Measurements from ENCODE around the gene FHIT.

FHIT gene

DNA sequence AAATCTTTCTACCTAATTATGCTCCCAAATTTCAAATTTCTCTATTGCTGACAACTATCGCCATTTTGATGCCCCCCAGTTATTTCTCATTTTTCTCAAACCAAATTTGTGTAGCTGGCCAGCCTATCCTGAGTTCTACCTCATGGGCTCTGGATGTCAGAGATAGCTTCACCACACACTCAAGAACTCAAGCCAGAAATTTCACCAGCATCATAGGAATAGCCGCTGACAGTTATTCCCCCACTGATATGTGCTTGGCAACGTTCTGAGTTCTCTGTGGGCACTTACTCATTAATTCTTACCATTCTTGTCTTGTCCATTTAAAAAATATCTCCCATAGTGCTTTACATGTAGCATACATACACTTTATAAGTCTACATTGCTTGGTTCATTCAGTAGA is 264.7 kb downstream of the FHIT start:
- DNase-seq: no peak

DNA sequence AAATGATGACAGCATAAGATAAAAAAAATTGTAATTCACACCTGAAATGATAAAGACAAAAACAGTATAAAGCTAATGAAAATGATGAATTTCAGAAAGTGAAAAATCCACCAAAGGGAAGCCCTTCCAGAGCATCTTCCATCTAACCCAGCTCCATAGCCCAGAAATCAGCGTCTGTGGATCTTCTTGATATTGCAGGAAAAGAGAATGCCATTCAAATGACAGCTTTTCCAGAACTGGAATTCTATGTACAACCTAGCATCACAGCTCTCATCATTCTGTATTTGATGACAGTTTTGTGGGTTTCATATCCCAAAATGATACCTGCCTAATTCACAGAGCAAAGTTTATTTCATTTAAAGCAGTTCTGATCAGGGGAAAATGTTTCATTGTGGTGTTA is 267.3 kb downstream of the FHIT start:
- DNase-seq: no peak

DNA sequence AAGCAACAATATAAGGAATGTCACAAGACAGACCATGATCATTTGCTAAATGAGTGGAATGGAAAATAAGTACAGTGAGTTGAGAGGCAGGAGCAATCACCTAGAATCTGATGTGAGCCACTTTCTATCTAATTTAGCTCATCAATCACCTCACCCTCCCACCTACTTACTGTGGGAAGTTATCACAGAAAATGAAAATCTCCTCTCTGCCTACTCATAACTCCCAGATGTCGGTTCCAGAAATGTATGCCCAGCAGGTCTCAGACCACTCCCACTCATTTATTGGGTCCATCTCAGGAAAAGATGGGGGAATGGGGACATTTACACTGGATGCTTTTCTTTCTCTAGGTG is 270.9 kb downstream of the FHIT start:
- no peak for DNase-seq

DNA sequence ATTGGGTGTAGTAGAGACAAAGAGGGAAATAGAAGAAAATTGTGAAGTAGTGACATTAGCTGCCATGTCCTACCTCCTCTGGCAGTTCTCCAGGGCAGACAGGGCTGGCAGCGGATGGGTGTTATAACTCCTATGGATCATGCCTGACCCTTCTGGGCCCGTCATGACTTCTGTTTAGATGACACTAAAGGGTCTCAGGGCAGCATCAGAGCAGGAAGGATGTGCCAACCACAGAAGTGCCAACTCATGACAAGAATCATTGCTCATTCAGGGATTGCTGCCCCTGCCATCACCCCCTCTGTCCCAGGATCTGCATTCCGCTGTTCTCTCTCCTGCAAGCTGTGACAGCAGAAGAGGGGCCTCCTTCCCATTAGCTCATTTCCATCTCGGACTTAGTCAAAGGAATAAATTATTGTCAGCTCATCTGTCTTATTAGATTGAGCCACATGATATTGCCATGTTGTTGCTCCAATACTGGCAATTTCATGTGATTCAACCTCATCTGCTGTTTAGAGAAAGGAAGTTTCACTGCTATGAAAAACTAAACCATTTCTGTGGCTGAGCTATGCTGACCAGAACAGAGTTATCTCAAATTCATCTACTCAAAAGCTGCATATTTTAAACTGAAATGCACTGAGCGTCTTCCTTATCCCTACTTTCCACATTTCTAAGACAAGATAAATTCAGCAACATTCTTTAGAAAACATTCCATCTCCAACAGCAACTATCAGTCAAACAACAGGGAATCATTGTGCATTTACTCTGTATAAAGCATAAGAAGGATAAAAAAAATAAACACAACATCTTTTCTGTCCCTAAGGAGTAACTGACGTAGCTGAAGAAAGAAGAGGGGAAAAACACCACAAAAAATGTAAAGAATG is 271.6 kb downstream of the FHIT start:
- DNase-seq: peak; percentile 90

DNA sequence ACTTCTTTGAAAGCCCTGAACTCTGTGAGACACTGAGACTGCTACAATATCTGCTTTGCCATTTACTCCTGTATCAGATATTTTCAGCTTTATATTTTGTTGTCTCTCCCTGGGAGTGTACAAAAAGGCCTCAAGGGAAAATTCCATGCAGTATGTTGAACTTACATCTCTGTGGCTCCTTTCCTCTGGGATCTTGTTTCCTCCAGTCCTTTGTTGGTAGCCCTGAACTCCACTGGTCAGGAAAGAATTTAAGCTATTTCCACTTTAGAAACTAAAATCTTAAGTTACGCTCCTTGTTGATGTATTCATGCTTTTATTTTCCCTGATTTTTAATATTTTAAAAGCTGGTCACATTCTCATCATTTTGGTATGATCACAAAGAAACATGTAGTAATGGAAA is 277.9 kb downstream of the FHIT start:
- peak; percentile 54 for DNase-seq

DNA sequence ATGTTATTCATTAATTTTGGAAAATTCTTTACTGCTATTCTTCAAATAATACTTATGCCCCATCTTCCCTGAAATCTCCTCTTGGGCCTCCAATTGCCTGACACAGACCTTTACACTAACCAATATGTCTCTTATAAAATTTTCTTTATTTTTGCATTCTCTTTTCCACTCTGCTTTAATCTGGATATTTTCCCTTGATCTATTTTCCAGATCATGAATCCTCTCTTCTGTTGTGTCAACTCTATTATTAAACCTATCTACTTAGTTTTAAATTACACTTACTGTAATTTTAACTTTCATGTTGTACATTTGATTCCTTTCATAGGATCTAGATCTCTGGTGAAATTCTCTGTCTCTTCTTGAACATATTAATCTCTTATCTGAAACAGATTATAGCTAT is 278.7 kb downstream of the FHIT start:
- DNase-seq: no peak

DNA sequence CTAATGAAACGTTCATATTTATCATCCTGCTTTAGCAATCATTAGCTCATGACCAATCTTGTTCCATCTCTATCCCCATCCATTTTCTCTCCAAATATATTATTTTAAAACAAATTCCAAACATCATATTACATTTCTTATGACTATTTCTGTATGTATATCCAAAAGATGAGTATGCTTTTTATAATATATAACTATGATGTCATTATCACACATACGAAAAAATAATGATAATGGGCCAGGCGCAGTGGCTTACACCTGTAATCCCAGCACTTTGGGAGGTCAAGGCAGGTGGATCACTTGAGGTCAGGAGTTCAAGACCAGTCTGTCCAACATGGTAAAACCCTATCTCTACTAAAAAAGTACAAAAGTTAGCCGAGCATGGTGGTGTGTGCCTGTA is 280.4 kb downstream of the FHIT start:
- no peak for DNase-seq

DNA sequence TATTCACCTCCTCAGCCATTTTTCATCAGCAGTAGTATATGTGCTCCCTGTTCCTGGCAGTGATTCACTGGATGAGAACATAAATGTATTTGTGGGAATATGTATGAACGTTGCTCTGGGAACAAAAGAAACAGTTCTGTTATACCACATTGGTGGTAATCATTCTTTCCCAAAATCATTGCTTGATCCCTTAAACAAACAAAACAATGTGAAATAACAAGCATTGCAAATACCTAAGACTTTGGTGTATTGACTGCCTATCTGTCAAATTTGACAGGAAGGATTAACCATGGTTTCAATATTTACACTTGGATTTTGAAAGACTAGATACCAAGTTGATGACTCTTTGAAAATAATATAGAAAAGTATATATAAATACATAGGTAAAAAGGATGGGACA is 284.1 kb downstream of the FHIT start:
- no peak for DNase-seq

DNA sequence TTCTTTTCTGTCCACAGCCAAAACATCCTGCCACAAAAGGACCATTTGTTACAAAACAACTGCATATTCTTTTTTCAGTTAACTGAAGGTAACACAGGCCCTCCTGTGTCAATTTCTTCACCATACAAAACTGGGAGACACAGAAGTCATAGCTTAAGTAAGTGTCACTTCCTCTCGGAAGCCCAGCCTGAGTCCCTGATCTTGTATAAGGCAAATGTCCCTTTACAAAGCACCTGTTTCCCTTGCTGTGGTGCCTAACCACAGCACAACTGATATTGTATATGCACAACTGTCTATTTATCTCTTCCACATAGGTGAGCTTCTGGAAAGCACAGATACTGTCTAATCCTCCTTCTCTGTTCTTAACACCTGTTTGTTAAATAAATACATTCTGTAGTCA is 293.7 kb downstream of the FHIT start:
- DNase-seq: no peak

DNA sequence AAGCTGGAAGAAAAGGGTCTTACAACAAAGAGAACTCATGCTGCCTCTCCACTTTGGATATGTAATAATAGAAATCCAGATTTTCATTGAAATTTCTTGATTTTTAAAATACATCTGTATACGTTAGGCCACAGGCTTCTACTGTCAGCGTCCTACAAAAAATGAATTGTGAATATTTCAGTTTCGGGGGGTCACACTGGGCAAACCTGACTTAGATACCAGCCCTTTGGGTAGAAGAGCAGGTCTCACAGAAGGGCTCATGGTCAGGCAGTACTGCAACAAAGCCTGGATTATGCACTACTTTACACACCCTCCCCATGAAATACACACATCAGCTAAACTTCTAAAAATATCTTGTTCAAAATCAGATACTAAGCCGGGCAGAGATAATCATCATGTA is 294.5 kb downstream of the FHIT start:
- no peak for DNase-seq

DNA sequence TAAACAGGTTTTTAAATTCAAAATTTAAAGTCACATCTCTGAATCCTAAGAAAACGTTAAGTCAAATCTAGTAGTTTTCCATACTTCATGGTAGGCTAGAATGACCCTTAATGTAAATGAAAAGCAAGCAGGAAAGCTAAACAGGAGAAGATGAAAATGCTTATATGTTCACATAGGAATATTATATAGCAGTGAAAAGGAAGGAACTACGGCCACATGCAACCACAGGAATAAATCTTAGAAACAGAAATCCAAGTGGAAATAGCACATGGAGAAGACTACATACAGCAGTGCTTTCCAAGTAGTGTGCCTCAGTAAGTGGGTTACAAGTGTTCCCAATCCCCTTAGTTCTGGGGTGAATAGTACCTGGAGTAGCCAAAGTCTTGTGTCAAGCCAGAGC is 296.2 kb downstream of the FHIT start:
- no peak for DNase-seq

DNA sequence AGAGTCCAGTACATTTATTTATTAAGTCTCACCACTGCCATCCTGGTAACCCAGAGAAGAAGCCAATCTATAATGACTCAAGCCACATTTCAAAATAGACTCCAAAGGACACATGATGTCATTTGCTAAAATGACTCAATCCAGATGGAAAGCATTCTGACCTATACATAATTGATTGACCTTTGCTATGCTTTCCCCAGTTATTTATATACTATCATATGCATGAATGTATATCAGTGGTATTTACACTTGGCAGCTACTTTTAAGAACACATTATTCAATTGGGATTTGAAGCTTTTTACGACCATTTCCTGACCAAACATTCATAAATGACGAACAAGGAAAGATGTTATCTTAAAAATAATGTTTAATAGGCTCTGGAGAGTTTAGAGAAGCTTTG is 297.2 kb downstream of the FHIT start:
- DNase-seq: peak; percentile 61

DNA sequence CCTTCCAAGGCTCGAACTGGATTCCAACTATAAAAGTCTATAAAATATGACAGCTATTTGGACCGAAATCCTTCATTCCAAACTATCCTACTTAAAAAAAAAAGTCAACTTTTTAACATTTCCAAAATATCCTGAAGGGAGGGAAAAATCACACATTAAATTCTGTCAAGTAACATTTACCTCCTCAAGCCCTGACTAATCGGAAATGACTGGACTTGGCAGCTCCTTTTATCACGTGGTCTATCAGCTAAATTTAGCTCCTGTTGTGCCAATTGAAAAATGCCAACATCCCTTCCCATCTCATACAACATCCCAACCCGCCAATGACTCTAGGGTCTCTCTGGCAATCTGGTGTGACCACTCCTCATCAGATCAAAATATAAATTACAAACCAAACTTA is 297.9 kb downstream of the FHIT start:
- peak; percentile 43 for DNase-seq

DNA sequence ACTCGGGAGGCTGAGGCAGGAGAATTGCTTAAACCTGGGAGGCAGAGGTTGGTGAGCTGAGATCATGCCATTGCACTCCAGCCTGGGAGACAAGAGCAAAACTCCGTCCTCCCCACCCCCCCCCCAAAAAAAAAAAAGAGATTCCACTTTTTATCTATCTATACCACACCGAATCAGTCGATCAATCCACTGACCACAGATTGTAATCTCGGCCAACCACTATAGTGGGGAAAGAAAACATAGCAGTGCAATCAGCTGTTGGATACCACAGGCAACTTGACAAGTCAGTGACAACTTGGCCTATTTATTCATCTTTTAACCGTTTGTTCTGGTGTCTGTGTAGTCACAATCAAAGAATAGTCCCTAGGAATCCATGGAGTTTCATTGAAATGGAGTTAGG is 299.2 kb downstream of the FHIT start:
- DNase-seq: no peak

DNA sequence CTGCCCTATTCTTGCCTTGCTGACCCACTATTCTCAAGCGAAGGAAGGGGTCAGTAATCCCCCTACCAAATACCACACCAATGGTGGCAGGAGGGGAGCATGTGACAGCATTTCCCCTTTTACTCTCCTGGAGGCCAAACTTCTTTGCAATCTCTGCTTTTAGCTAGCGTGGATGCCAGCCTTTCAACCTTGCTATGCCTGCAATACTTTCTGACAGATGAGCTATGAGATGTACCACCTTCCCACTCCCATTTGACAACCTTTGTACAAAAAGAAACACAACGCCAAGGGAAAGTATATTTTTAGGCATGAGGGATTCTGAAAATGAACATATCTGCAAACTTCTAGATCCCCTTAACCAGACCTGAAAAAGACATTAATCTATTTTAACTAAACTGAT is 302.1 kb downstream of the FHIT start:
- DNase-seq: no peak

DNA sequence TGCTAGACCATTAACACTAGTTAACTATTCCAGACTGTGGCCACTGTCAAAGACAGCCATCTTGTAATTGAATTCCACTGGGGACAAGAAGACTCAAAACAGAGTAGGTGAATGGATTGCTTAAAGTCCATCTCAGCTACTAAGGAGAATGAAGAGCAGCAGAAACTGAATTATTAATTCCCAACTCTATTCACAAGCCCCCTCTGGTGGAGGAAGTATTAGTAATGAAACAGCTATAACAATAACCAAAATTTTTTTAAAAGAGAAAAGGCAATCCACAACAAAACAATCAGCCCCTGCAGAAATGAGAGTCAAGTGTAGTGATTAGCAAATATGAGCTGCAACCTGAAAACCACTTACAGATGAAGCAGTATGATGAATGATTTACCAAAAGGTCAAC is 302.8 kb downstream of the FHIT start:
- DNase-seq: peak; percentile 48

DNA sequence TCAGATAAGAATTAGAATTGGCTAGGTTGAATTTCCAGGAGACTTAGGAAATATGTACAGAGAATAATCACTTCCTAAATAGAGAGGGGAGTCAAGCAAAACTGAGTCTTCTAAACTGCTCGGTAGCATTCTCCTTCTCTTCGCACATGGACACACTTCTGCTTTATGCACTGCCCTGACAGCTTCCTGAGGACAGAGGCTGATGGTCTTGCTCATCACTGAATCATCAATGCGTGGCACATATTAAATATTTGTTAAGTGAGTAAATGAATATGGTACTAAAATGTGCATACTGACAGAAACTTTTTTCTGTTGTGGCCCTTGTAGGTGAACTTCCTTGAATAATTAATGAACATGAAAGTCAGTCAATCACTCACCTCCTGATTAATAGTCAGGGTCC is 315.5 kb downstream of the FHIT start:
- DNase-seq: peak; percentile 84

DNA sequence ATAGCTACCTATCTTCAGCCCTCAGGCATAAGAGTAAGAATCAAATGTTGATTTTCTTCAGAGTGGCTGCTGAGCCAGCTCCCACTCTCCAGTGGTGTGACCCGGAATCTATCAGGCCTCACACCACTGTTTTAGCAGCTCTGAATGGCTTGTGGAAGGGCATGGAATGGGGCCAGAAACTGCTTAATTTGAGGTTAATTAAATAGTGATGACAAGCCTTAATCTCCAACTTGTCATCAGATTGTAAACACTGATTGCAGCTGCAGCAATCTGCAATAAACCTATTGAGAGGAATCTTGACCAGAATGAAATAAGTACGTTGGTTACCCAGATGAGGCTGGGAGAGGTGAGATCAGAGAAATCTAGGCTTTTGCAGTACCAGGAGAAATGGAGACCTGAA is 317.4 kb downstream of the FHIT start:
- DNase-seq: no peak

DNA sequence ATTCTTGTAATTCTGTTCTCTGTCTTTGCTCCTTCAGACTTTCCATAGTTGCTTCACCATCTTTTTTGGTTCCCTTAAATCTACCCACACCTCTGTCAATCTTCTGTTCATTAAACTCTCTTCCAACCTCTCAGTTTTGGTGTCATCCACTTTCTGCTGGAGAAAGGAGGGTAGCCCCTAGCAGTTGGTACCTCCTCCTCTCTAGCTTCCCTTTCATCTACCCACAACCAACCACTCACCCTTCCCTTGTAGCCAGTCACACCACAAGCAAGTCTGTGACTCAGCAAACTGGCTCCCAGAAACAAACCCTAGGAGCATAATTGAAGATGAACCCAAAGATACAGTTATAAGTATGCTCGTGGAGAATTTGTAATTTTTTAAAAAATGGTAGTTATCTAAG is 318.6 kb downstream of the FHIT start:
- peak; percentile 25 for DNase-seq

DNA sequence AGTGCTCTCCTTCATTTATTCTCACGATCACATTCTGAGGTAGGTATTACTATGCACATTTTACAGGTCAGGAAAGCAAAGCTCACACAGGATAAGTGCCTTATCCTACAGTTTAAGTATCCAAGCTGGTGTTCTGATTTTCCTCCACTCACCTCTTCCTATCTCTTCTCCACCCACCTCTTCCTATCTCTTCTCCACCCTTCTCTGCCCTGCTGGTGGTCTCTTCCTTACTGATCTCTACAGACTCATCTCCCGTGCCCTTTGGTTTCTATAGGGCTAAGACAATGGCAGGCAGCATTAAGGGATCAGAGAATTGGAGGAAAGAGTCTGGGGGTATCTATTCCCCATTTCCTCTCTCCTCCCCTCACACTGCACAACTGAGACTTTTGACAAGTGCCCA is 319.1 kb downstream of the FHIT start:
- DNase-seq: no peak

DNA sequence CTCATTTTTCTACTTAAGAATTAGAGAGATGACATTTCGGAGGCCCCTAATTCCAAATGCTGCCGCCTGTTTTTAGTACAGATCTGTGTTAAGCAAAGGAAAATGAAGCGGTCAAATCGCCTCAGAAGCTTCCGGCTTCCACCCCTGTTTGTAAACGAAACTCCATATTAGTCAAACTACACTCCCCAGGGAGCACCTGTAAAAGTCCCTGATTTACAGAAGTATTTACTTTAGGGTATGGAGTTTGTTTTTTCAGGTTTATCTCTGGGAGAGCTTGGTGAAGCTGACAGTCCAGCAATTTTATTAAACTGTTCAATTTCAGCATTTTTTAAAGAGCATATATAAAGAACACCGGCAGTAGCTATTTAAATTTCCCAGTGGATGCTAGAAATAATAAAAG is 319.8 kb downstream of the FHIT start:
- DNase-seq: no peak

DNA sequence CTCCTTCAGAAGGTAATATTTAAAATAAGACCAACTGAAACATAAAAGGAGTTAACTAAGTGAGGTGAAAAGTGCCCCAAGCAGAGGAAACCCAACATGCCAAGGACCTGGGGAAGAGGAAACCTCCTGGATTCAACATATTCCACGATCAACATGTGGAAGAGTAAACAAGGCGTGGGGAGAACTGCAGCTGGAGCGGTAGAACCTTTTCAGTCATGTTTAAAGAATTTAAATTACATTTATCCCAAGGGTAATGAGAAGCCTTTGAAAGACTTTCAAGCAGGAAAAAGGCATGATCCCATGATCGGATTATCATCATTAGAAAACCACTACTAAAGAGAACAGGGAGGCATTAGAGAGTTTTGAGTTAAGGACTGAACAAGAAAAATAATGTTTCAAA is 330.7 kb downstream of the FHIT start:
- no peak for DNase-seq

DNA sequence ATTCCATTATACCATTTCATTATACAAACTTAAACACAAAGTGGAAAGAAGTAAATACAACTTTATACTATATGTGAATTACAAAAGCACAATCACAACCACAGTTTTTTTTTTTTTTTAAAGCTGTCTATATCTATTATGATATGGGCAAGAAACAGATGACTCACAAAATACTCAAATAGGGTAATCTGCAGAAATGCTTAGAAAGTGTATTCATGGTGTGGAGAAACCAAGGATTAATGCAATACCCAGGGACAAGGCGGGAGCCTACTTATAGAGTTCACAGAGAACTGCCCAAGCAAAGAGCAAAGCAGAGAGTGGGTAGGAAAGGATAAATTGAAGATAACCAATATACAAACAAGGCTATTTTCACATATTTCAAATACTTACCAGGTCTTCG is 332.0 kb downstream of the FHIT start:
- DNase-seq: peak; percentile 15

DNA sequence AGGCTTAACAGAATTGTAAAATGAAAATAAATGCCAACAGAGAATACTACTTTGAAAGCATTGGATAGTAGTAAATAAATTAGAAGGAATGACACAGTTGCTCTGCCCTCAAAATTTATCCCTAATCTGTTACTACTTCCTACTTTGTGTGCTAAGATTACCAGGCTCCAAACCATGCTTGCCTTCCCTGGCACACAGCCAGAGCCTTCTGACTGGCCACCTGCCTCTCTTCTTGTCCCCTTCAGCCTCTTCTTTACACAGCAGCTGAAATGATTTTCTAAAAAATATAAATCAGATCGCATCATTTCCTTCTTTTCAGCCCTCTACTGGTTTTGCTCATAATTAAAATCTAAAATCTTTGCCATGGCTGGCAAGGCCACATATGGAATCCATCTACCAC is 334.1 kb downstream of the FHIT start:
- DNase-seq: no peak

DNA sequence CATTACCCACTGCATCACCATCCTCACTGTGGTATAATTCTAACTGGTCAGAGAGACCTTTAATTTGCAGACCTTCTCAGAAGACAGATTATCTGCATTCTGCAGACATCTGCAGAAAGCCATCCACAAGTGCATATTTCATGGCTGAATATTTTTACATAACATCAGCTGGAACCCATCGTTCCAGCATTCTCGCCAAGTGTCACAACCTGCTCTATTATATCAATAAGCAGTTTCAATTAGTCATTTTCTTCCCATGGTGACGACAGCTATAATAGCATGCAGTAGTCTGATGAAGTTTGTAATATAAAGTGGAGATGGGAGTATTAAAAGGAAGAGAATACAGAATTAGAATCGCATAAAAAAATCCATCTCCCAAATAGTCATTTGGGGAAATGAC is 334.7 kb downstream of the FHIT start:
- no peak for DNase-seq

All from fibroblast of skin of scalp (primary cell).